PFSK-1 (cell line): ENCODE measurements around the gene PDLIM1.

Experiments used
- FOXP2 ChIP-seq: optimal IDR thresholded peaks from 2 replicates; pipeline ENCODE3; 2011; ENCODE audit warnings: borderline replicate concordance, control low read depth, inconsistent platforms; ENCODE audit not compliant: insufficient read depth; ENCODE audit errors: extremely low read length, extremely low read depth
- POLR2AphosphoS5 ChIP-seq: IDR thresholded peaks from 2 replicates; pipeline ENCODE4 v1.6.1; 2012; ENCODE audit warnings: low read depth, mild to moderate bottlenecking, control low read depth, low read length, moderate library complexity
- REST ChIP-seq, 2 experiments: IDR thresholded peaks; 2 replicates each; pipeline versions ENCODE4 v1.6.1 to v1.8.0; 2011 to 2012; ENCODE audit warnings: low read depth in 2 of 2, low read length in 2 of 2, control low read depth in 1 of 2, inconsistent platforms in 1 of 2, mild to moderate bottlenecking in 1 of 2, moderate library complexity in 1 of 2; ENCODE audit not compliant: insufficient read depth in 1 of 2
- SIN3A ChIP-seq: IDR thresholded peaks from 2 replicates; pipeline ENCODE4 v1.6.1; 2012; ENCODE audit warnings: mild to moderate bottlenecking, low read length, moderate library complexity, borderline replicate concordance; ENCODE audit not compliant: insufficient read depth
- TAF1 ChIP-seq: IDR thresholded peaks from 2 replicates; pipeline ENCODE4 v1.6.1; 2012; ENCODE audit warnings: low read length, control low read depth, borderline replicate concordance; ENCODE audit not compliant: insufficient read depth

PDLIM1 gene

GRCh38 chr10:95331596-95332130 lies 40.9 kb upstream of the PDLIM1 start:
- TF ChIP-seq SIN3A: no peak
- no peak for TF ChIP-seq REST (IDR thresholded peaks at IDR 0.05; ENCODE audit: insufficient read depth in 1 of 2, low read depth in 2 of 2, low read length in 2 of 2)
- no peak for TF ChIP-seq FOXP2
- TF ChIP-seq TAF1: no peak
- TF ChIP-seq POLR2AphosphoS5: no peak

GRCh38 chr10:95330966-95331453 lies 40.2 kb upstream of the PDLIM1 start:
- no peak for TF ChIP-seq SIN3A
- no peak for TF ChIP-seq REST (IDR thresholded peaks at IDR 0.05; ENCODE audit: insufficient read depth in 1 of 2, low read depth in 2 of 2, low read length in 2 of 2)
- no peak for TF ChIP-seq POLR2AphosphoS5
- TF ChIP-seq FOXP2: no peak
- TF ChIP-seq TAF1: no peak

GRCh38 chr10:95329296-95329695 lies 38.5 kb upstream of the PDLIM1 start:
- no peak for TF ChIP-seq TAF1

DNA sequence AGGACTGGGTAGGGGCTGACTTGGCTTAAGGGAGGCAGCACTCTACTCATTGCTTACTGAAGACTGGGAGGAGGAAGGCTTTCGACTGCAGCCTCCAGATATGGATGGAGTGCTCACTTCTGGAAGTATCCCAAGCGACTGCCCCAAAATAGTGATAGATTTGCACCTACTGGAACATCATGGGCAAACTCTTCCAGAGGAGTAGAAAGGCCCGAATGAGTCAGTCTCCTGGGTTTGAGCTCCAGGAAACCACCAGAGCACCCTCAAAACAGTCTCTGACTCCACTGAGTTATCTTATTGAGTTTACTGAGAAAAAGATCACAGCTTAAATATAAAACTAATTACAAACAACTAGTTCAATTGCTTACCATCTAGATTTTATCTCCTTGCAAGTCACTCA lies 37.2 kb upstream of the PDLIM1 start:
- no peak for TF ChIP-seq TAF1
- TF ChIP-seq SIN3A: no peak
- TF ChIP-seq POLR2AphosphoS5: no peak
- TF ChIP-seq REST (IDR thresholded peaks at IDR 0.05; ENCODE audit: insufficient read depth in 1 of 2, low read depth in 2 of 2, low read length in 2 of 2): no peak
- no peak for TF ChIP-seq FOXP2

GRCh38 chr10:95327367-95327766 lies 36.6 kb upstream of the PDLIM1 start:
- no peak for TF ChIP-seq TAF1

GRCh38 chr10:95326396-95326795 lies 35.6 kb upstream of the PDLIM1 start:
- TF ChIP-seq POLR2AphosphoS5 (no peak), REST (IDR thresholded peaks at IDR 0.05; ENCODE audit: insufficient read depth in 1 of 2, low read depth in 2 of 2, low read length in 2 of 2) (no peak), TAF1 (no peak), FOXP2 (no peak), SIN3A (no peak)
